ENCODE data around the gene AOC1.
A peak's percentile ranks its signal among the peaks of the same experiment; 100 is the strongest.
"Not testable (repeated sequence)": the region's sequence is repeated elsewhere in the genome, so short reads cannot be mapped to it uniquely, and the experiment has no call there.

Gene AOC1

GRCh38 chr7:150852371-150852905 lies at the start of gene AOC1:
TSS of gene AOC1 (plus strand) at chr7:150852517. CDS start at chr7:150856471, 3,954 bp downstream.
- no peak for DNase-seq

GRCh38 chr7:150803161-150803860 lies 49.0 kb upstream of the AOC1 start:
- no peak for DNase-seq

GRCh38 chr7:150804802-150805201 lies 47.5 kb upstream of the AOC1 start:
- no peak for DNase-seq

GRCh38 chr7:150805864-150806263 lies 46.5 kb upstream of the AOC1 start:
- no peak for DNase-seq

GRCh38 chr7:150806454-150806853 lies 45.9 kb upstream of the AOC1 start:
- no peak for DNase-seq

- DNase-seq = no peak
These were observed 45.5 kb upstream of the AOC1 start for GRCh38 chr7:150806863-150807262.

GRCh38 chr7:150807616-150808438 lies 44.5 kb upstream of the AOC1 start:
- not testable (repeated sequence) for DNase-seq

- DNase-seq = no peak
These were observed 37.9 kb upstream of the AOC1 start for GRCh38 chr7:150814328-150815001.

GRCh38 chr7:150818971-150819370 lies 33.3 kb upstream of the AOC1 start:
- DNase-seq = no peak

- no peak for DNase-seq
These were observed 32.2 kb upstream of the AOC1 start for GRCh38 chr7:150820148-150820547.

GRCh38 chr7:150820578-150821198 lies 31.6 kb upstream of the AOC1 start:
- no peak for DNase-seq

GRCh38 chr7:150823043-150823442 lies 29.3 kb upstream of the AOC1 start:
- no peak for DNase-seq

GRCh38 chr7:150823484-150824126 lies 28.7 kb upstream of the AOC1 start:
- no peak for DNase-seq

- no peak for DNase-seq
These were observed 27.7 kb upstream of the AOC1 start for GRCh38 chr7:150824379-150825177.

GRCh38 chr7:150826061-150826849 lies 26.1 kb upstream of the AOC1 start:
- DNase-seq = no peak

- DNase-seq = no peak
These were observed 23.9 kb upstream of the AOC1 start for GRCh38 chr7:150828384-150828783.

- no peak for DNase-seq
These were observed 22.9 kb upstream of the AOC1 start for GRCh38 chr7:150829426-150829825.

- DNase-seq = peak; percentile 58
These were observed 21.4 kb upstream of the AOC1 start for GRCh38 chr7:150830937-150831336.

GRCh38 chr7:150831851-150832250 lies 20.5 kb upstream of the AOC1 start:
- DNase-seq = no peak

- DNase-seq = no peak
These were observed 17.3 kb upstream of the AOC1 start for GRCh38 chr7:150835019-150835418.
